Gastroesophageal sphincter (tissue), 4 donors: ENCODE results near the gene SFTPB. TPM values are rescaled to one million over a fixed set of nuclear protein-coding genes. Genes with fewer than 3 reads are reported as not detected.

Experiments
- ATAC-seq: fragments of 150-250 bp; one replicate; pipeline ENCODE4 v1.9.1; 2016; ENCODE audit warnings: mild to moderate bottlenecking, moderate library complexity
- H3K27ac ChIP-seq, 4 donors: fragments of 200-600 bp; sonication (generic) in 3 of 4; 1 replicate in 3 of 4; 2 replicates in 1 of 4; pipeline ENCODE4 v1.5.1; 2016 to 2019
- H3K27me3 ChIP-seq: fragments of 200-600 bp; sonication (generic); one replicate; pipeline ENCODE4 v1.5.1; 2019
- H3K36me3 ChIP-seq, 2 donors: fragments of 200-600 bp; sonication (generic); one replicate each; pipeline ENCODE4 v1.5.1; 2019; ENCODE audit warnings: control low read depth in 1 of 2
- H3K4me1 ChIP-seq, 3 donors: fragments of 200-600 bp; sonication (generic); 1 replicate in 2 of 3; 2 replicates in 1 of 3; pipeline ENCODE4 v1.5.1; 2016 to 2019; ENCODE audit warnings: control low read depth in 2 of 3
- H3K4me3 ChIP-seq, 2 donors: fragments of 200-600 bp; sonication (generic); one replicate each; pipeline ENCODE4 v1.5.1; 2019; ENCODE audit warnings: mild to moderate bottlenecking in 1 of 2, moderate library complexity in 1 of 2
- H3K9me3 ChIP-seq, 3 donors: fragments of 200-600 bp; sonication (generic); one replicate each; pipeline ENCODE4 v1.5.1; 2017 to 2019; ENCODE audit warnings: control low read depth in 2 of 3
- EP300 ChIP-seq: sonication (generic); formaldehyde crosslinking; IDR thresholded peaks from one replicate; pipeline ENCODE4 v1.6.1; 2017; ENCODE audit warnings: antibody characterized with exemption, mild to moderate bottlenecking
- POLR2A ChIP-seq, 2 donors: fragments of 450-650 bp; IDR thresholded peaks; one replicate each; pipeline ENCODE4 v1.6.1; 2017; ENCODE audit warnings: antibody characterized with exemption in 2 of 2, mild to moderate bottlenecking in 2 of 2, moderate library complexity in 1 of 2
- POLR2AphosphoS5 ChIP-seq: sonication (generic); formaldehyde crosslinking; IDR thresholded peaks from one replicate; pipeline ENCODE4 v1.6.1; 2017; ENCODE audit warnings: antibody characterized with exemption
- WGBS, 2 donors: methylation state at CpG; one replicate each; pipeline ENCODE4 v1.1.5; 2018; ENCODE audit warnings: low coverage in 1 of 2; 5-methylcytosine and 5-hydroxymethylcytosine counted together
- total RNA-seq, 4 donors: library from RNA; depleted of rRNA; stranded (reverse); fragments of >200 nt; gene quantifications; one replicate each; pipeline ENCODE4 v1.1.0, GENCODE V29; 2016
- TF ChIP-seq, protein P1 (sequence below), 4 experiments: fragments of 200-600 bp in 2 of 4; fragments of 450-650 bp in 2 of 4; sonication (generic) in 1 of 4; IDR thresholded peaks; one replicate each; pipeline ENCODE4 v1.5.1; 2017 to 2019; ENCODE audit warnings: antibody characterized with exemption in 4 of 4, mild to moderate bottlenecking in 2 of 4, moderate library complexity in 2 of 4

The SFTPB gene
- total RNA-seq, 4 donors from 2014 or later = not detected

DNA sequence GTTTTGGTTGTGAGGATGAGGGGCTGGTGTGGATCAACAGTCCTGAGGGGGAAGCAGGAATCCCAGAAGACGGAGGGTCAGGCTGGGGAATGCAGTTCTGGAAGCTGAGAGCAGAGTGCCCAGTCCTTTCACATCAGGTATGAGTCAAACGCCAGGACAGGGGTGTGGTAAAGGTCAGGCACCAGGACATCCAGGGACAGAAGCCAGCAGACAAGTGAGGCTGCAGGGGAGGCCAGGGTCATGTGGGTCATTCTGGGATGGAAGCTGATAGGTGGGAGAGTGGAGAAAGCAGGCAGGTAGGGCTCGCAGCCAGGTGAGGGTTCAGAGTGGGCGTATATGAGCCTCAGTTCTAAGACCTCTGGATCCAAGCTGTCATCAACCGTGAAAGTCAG is 13.4 kb upstream of the SFTPB start:
- Histone ChIP-seq H3K4me1 (peaks cover 0 to 21% (median 0%) of the 10 kb centered on the region in 3 donors), H3K27ac (peak overlapping the region in 3 of 4 donors; percentile 7 to 38 (median 20)), H3K9me3 (no peaks in the 10 kb centered on the region), H3K36me3 (no peaks in the 10 kb centered on the region), H3K4me3 (no peak overlapping the region), H3K27me3 (no peaks in the 10 kb centered on the region)
- WGBS, 2 donors = 63 to 78% methylated on average over 4 of the region's 5 CpGs
- no peak for ATAC-seq
- no peak for TF ChIP-seq EP300
- TF ChIP-seq POLR2AphosphoS5 = peak; percentile 1
- no peak for TF ChIP-seq POLR2A (IDR thresholded peaks at IDR 0.05)
- TF ChIP-seq, protein P1, sequence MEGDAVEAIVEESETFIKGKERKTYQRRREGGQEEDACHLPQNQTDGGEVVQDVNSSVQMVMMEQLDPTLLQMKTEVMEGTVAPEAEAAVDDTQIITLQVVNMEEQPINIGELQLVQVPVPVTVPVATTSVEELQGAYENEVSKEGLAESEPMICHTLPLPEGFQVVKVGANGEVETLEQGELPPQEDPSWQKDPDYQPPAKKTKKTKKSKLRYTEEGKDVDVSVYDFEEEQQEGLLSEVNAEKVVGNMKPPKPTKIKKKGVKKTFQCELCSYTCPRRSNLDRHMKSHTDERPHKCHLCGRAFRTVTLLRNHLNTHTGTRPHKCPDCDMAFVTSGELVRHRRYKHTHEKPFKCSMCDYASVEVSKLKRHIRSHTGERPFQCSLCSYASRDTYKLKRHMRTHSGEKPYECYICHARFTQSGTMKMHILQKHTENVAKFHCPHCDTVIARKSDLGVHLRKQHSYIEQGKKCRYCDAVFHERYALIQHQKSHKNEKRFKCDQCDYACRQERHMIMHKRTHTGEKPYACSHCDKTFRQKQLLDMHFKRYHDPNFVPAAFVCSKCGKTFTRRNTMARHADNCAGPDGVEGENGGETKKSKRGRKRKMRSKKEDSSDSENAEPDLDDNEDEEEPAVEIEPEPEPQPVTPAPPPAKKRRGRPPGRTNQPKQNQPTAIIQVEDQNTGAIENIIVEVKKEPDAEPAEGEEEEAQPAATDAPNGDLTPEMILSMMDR (IDR thresholded peaks at IDR 0.05) = no peak

DNA sequence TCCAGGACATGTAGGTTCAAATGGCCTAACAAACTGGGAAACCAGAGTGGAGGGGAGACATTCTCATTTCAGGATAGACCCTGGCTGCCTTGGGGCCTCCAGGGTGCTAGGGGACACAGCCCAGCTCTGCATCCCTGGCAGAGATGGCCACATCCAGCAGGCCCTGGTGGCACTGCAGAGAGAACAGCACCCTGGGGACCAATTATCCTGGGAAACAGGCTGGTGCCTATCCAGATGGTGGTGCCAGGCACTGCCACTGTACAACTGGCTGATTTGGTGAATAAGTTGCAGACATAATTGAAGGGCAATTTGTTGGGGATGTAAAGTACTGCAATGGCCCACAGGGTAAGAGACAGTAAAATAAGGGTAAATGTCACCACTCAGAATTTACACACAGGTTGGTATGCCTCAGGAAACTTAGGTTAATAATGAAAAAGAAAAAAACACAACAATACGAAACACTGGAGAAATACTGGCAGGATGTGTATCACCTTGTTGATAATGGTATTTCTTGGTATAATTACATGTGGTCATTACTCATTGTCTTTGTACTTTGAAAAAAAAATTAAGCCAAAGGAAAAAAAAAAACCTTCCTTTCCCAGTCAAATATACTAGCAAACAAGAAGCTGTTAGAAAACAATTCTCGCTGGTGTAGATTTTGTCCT is 12.8 kb upstream of the SFTPB start:
- Histone ChIP-seq H3K36me3 (no peaks in the 10 kb centered on the region), H3K27ac (peak overlapping the region in 3 of 4 donors; percentile 36 to 47 (median 39)), H3K27me3 (no peaks in the 10 kb centered on the region), H3K4me3 (no peak overlapping the region), H3K4me1 (peaks cover 0 to 24% (median 0%) of the 10 kb centered on the region in 3 donors), H3K9me3 (no peaks in the 10 kb centered on the region)
- TF ChIP-seq, protein P1 (IDR thresholded peaks at IDR 0.05) = no peak
- TF ChIP-seq POLR2A (IDR thresholded peaks at IDR 0.05) (no peak), EP300 (no peak), POLR2AphosphoS5 (peak; percentile 1)
- WGBS, 2 donors = 73% methylated on average over 2 of the region's 2 CpGs
- ATAC-seq = no peak

DNA sequence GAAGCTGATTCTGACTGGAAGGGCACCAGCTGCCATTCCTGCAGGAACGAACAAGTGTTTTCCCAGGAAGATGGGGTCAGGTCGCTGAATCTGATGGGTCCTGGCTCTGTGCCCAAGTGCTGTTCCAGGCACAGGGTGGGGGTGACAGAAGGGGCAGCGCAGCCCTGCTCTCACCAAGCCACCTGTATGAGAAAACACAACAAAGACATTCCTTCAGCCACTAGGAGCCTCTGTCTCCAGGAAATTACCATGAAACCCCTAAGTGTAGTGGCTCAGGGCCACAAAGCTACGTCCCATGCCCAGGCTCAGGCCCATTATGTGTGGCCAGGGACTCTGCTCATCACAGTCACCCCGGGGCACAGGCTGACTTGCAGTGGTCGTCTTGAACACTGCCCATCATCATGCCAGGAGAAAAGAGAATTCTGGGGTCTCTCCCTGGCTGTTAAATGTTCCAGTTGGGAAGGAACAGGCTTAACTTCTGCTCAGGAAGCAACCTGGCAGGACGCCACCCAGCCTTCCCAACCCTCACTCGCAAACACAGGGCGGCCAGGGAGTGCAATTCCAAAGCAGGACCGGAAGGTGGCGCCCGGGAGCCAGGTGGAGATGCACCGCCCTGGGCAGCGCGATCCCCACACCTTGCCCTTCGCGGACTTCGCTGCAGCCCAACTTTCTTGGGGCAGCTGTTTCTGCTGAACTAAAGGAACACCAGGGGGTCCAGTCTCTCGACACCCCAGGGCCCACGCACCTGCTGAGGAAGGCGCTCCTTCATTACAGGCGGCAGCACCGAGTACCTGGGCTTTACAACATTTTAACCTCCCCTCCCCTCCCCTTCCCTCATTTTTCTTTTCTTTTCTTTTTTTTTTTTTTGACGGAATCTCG is 11.0 kb upstream of the SFTPB start:
- H3K27me3 ChIP-seq = no peaks in the 10 kb centered on the region
- H3K4me1 ChIP-seq = peaks cover 0 to 24% (median 0%) of the 10 kb centered on the region in 3 donors
- ATAC-seq = peak; percentile 90
- H3K9me3 ChIP-seq = no peaks in the 10 kb centered on the region
- H3K4me3 ChIP-seq = no peak overlapping the region
- 12 to 26% methylated on average over 3 to 14 of the region's 25 CpGs for WGBS, 2 donors
- H3K27ac ChIP-seq = peak overlapping the region in 2 of 4 donors; percentile 28 to 39
- TF ChIP-seq POLR2A (IDR thresholded peaks at IDR 0.05) = no peak
- no peak for TF ChIP-seq EP300
- peak; percentile 28 for TF ChIP-seq POLR2AphosphoS5
- TF ChIP-seq, protein P1 (IDR thresholded peaks at IDR 0.05) = peak in 3 of 4 experiments; percentile 95 to 98 (median 96)
- no peaks in the 10 kb centered on the region for H3K36me3 ChIP-seq

DNA sequence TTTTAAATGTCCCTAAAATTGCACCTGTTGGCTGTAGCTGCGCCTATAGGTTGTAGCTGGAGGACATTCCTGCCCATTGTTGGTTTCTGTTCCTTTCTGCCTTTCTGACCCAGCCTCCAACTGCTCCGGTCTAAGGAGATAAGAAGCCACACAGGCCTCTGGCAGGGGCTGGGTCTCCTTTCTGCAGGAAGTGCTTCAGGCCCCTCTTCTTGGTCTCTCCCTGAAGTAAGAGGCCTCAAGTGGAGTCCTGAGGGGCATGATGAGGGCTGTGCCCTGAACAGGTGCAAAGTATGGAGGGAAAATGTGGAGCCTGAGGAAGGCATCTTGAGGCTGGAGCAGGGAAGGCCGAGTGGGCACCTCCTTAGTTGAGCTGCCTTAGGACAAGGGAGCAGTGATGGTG is 10.4 kb upstream of the SFTPB start:
- ATAC-seq = no peak
- H3K27ac ChIP-seq = peak overlapping the region in 1 of 4 donors; percentile 28
- H3K9me3 ChIP-seq = no peaks in the 10 kb centered on the region
- H3K4me3 ChIP-seq = no peak overlapping the region
- peaks cover 0 to 24% (median 0%) of the 10 kb centered on the region in 3 donors for H3K4me1 ChIP-seq
- H3K36me3 ChIP-seq = no peaks in the 10 kb centered on the region
- TF ChIP-seq POLR2AphosphoS5 (no peak), EP300 (no peak), POLR2A (IDR thresholded peaks at IDR 0.05) (no peak)
- TF ChIP-seq, protein P1 (IDR thresholded peaks at IDR 0.05) = no peak
- 60 to 100% methylated on average over 1 of the region's 3 CpGs for WGBS, 2 donors
- H3K27me3 ChIP-seq = no peaks in the 10 kb centered on the region
